ENCODE measurements around the gene CREM.

DNA sequence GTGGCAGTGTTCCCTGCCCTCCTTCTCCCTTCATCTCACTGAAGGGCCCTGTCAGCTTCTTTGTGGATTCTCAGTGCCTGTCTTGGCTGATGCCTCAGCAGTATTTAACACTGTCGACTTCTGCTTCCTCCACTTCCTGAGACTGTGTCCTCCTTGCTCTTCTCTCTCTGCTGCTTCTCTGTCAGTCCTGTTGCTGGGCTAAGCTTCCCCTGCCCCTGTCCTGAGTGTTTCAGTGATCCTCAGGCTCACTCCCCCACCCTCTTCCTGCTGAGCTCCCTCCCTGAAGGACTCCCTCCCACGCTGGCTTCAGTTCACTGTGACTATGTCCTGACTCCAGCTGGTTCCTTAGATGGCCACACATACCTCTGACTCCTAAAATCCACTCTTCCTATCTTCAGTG is 64.9 kb downstream of the CREM start:
- TF ChIP-seq POLR2A (IDR thresholded peaks at IDR 0.05; ENCODE audit: low read depth, low read length), result no peak
- no peak for TF ChIP-seq POLR2AphosphoS5 (IDR thresholded peaks at IDR 0.05; ENCODE audit: low read length)
- TF ChIP-seq, protein P1, sequence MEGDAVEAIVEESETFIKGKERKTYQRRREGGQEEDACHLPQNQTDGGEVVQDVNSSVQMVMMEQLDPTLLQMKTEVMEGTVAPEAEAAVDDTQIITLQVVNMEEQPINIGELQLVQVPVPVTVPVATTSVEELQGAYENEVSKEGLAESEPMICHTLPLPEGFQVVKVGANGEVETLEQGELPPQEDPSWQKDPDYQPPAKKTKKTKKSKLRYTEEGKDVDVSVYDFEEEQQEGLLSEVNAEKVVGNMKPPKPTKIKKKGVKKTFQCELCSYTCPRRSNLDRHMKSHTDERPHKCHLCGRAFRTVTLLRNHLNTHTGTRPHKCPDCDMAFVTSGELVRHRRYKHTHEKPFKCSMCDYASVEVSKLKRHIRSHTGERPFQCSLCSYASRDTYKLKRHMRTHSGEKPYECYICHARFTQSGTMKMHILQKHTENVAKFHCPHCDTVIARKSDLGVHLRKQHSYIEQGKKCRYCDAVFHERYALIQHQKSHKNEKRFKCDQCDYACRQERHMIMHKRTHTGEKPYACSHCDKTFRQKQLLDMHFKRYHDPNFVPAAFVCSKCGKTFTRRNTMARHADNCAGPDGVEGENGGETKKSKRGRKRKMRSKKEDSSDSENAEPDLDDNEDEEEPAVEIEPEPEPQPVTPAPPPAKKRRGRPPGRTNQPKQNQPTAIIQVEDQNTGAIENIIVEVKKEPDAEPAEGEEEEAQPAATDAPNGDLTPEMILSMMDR (IDR thresholded peaks at IDR 0.05 in 2 of 3, conservative IDR thresholded peaks at IDR 0.05 in 1 of 3; ENCODE audit: control insufficient read depth in 2 of 3, extremely low read depth in 1 of 3, insufficient read depth in 1 of 3, low read depth in 3 of 3, low read length in 3 of 3), result no peak
- no peak for TF ChIP-seq MTA2 (IDR thresholded peaks at IDR 0.05; ENCODE audit: low read depth)
- TF ChIP-seq, protein P2, sequence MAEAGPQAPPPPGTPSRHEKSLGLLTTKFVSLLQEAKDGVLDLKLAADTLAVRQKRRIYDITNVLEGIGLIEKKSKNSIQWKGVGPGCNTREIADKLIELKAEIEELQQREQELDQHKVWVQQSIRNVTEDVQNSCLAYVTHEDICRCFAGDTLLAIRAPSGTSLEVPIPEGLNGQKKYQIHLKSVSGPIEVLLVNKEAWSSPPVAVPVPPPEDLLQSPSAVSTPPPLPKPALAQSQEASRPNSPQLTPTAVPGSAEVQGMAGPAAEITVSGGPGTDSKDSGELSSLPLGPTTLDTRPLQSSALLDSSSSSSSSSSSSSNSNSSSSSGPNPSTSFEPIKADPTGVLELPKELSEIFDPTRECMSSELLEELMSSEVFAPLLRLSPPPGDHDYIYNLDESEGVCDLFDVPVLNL (IDR thresholded peaks at IDR 0.05; ENCODE audit: low read depth, low read length), result no peak
- no peak for TF ChIP-seq SREBF2 (IDR thresholded peaks at IDR 0.05; ENCODE audit: low read length)
- no peak for TF ChIP-seq ESRRA (IDR thresholded peaks at IDR 0.05; ENCODE audit: low read length)

Data from GM12878 (cell line).